K562 (cell line): ENCODE measurements around the gene PLXNB3. TPM values are rescaled to one million over a fixed set of nuclear protein-coding genes. Genes with fewer than 3 reads are reported as not detected.

Source experiments
- ATAC-seq: fragments of 200-7000 bp; cut with Tn5 transposase; 3 replicates; pipeline ENCODE4 v1.9.1; 2020; ENCODE audit warnings: moderate library complexity
- BruUV-seq: library from RNA; stranded (reverse); fragments of 400-500 nt; replicated peaks from 2 replicates; lab custom pipeline; 2021; lab: Mats Ljungman, UMichigan
- CTCF ChIA-PET: fragments of 300-600 bp; formaldehyde crosslinking; extraction: SDS; loops from one replicate; lab custom pipeline; 2021; ENCODE audit warnings: low intra/inter-chr PET ratio; lab: Yijun Ruan, JAX
- POLR2A ChIA-PET: fragments of 300-600, 350-650 bp; sonication (Branson Sonifier 250); formaldehyde crosslinking; extraction: SDS; loops from one replicate; lab custom pipeline; 2021; ENCODE audit warnings: antibody characterized with exemption, inconsistent platforms; lab: Yijun Ruan, JAX
- DNase-seq, 4 experiments: peaks; one replicate each; pipeline versions ENCODE4 v3.0.0 to v3.0.0-alpha.2; 2011 to 2018; ENCODE audit warnings: low spot score in 3 of 4, mixed read lengths in 3 of 4; ENCODE audit errors: extremely low read depth in 1 of 4
- FAIRE-seq: peaks from 2 replicates; lab custom pipeline; 2011; peaks lifted over from hg19 to GRCh38; lab: Jason Lieb, UNC
- H2AFZ ChIP-seq: 2 replicates; pipeline ENCODE4 v1.6.0; 2011; ENCODE audit warnings: low read depth, low read length, control low read depth, inconsistent platforms
- H3K27ac ChIP-seq: fragments of 200-600 bp; 3 replicates; pipeline ENCODE4 v1.8.0; 2011; ENCODE audit warnings: low read depth, mild to moderate bottlenecking, control low read depth, inconsistent platforms, low read length, moderate library complexity, mixed read lengths; ENCODE audit errors: extremely low read depth
- H3K27me3 ChIP-seq, 2 experiments: fragments of 300-600 bp in 1 of 2; 2 replicates in 1 of 2; 3 replicates in 1 of 2; pipeline versions ENCODE4 v1.6.0 to v1.8.0; 2011; ENCODE audit warnings: inconsistent platforms in 2 of 2, low read length in 2 of 2, mild to moderate bottlenecking in 1 of 2, mixed read lengths in 1 of 2, moderate library complexity in 1 of 2; ENCODE audit not compliant: control insufficient read depth in 2 of 2, insufficient read depth in 2 of 2
- H3K36me3 ChIP-seq: fragments of 300-600 bp; 3 replicates; pipeline ENCODE4 v1.8.0; 2011; ENCODE audit warnings: mild to moderate bottlenecking, low read length, inconsistent platforms; ENCODE audit not compliant: control insufficient read depth, insufficient read depth
- H3K4me1 ChIP-seq, 2 experiments: fragments of 200-600 bp in 1 of 2; replicated peaks in 1 of 2; 2 replicates in 1 of 2; 3 replicates in 1 of 2; pipeline versions ENCODE4 v1.5.1 to v1.8.0; 2011; ENCODE audit warnings: inconsistent platforms in 2 of 2, low read length in 2 of 2, mild to moderate bottlenecking in 1 of 2, mixed read lengths in 1 of 2, moderate library complexity in 1 of 2; ENCODE audit not compliant: control insufficient read depth in 2 of 2, insufficient read depth in 2 of 2
- H3K4me2 ChIP-seq: 2 replicates; pipeline ENCODE4 v1.6.1; 2011; ENCODE audit warnings: low read length, control low read depth, inconsistent platforms, mixed read lengths; ENCODE audit not compliant: insufficient read depth
- H3K4me3 ChIP-seq: fragments of 200-600 bp; sonication (generic), shearing (Covaris generic); 2 replicates; pipeline ENCODE4 v1.5.1; 2016; ENCODE audit warnings: control low read depth, inconsistent platforms
- H3K79me2 ChIP-seq: fragments of 200-600 bp; 3 replicates; pipeline ENCODE4 v1.8.0; 2011; ENCODE audit warnings: low read length, inconsistent platforms; ENCODE audit not compliant: control insufficient read depth, insufficient read depth
- H3K9ac ChIP-seq, 2 experiments: 2 replicates each; pipeline versions ENCODE4 v1.6.0 to v1.6.1; 2011; ENCODE audit warnings: low read depth in 2 of 2, low read length in 2 of 2, control low read depth in 1 of 2, inconsistent platforms in 1 of 2, mild to moderate bottlenecking in 1 of 2, mixed read lengths in 1 of 2; ENCODE audit not compliant: insufficient read depth in 1 of 2
- H3K9me1 ChIP-seq: one replicate; pipeline ENCODE4 v1.6.0; 2011; ENCODE audit warnings: inconsistent platforms, mild to moderate bottlenecking, low read length, moderate library complexity; ENCODE audit not compliant: control insufficient read depth, insufficient read depth
- H3K9me3 ChIP-seq: replicated peaks from 2 replicates; pipeline ENCODE4 v1.5.1; 2011; ENCODE audit warnings: low read depth, low read length, inconsistent platforms; ENCODE audit not compliant: control insufficient read depth, insufficient read depth
- H4K20me1 ChIP-seq: replicated peaks from 2 replicates; pipeline ENCODE4 v1.6.1; 2011; ENCODE audit warnings: low read length, inconsistent platforms, mixed read lengths; ENCODE audit not compliant: control insufficient read depth, insufficient read depth
- ARID1B ChIP-seq: fragments of 450-650 bp; IDR thresholded peaks from 2 replicates; pipeline ENCODE4 v1.6.1; 2016; ENCODE audit warnings: antibody characterized with exemption, mild to moderate bottlenecking, inconsistent platforms
- EWSR1 ChIP-seq: fragments of 450-650 bp; IDR thresholded peaks from 2 replicates; pipeline ENCODE4 v1.6.1; 2018; ENCODE audit warnings: borderline replicate concordance, mild to moderate bottlenecking, low read depth, moderate library complexity; ENCODE audit not compliant: partially characterized antibody
- FUS ChIP-seq: fragments of 200-400 bp; formaldehyde crosslinking; optimal IDR thresholded peaks from 2 replicates; pipeline ENCODE3; 2017; ENCODE audit warnings: low read depth, low read length
- GTF2F1 ChIP-seq: IDR thresholded peaks from 2 replicates; pipeline ENCODE4 v1.6.1; 2011; ENCODE audit warnings: low read depth, low read length, improper control_type of control experiment
- MAFF ChIP-seq: IDR thresholded peaks from 2 replicates; pipeline ENCODE4 v1.6.1; 2012; ENCODE audit warnings: low read length, improper control_type of control experiment
- NFIX ChIP-seq: fragments of 250-450 bp; sonication (Bioruptor Pico); IDR thresholded peaks from 2 replicates; pipeline ENCODE4 v1.4.0; 2020; ENCODE audit warnings: low read depth, mild to moderate bottlenecking, moderate library complexity
- POLR2G ChIP-seq: fragments of 200-400 bp; formaldehyde crosslinking; IDR thresholded peaks from 2 replicates; pipeline ENCODE4 v1.6.1; 2017; ENCODE audit warnings: low read depth, mild to moderate bottlenecking, antibody characterized with exemption, low read length, moderate library complexity
- RAD21 ChIP-seq, 2 experiments: fragments of 250-450 bp in 1 of 2; fragments of 450-650 bp in 1 of 2; sonication (Bioruptor Pico) in 1 of 2; formaldehyde crosslinking in 1 of 2; IDR thresholded peaks in 1 of 2; conservative IDR thresholded peaks in 1 of 2; 2 replicates each; pipeline versions ENCODE4 v1.4.0 to v1.8.0; 2020 to 2022; ENCODE audit warnings: mild to moderate bottlenecking in 2 of 2, moderate library complexity in 1 of 2
- RBFOX2 ChIP-seq: fragments of 200-400 bp; formaldehyde crosslinking; IDR thresholded peaks from 2 replicates; pipeline ENCODE4 v1.6.1; 2017; ENCODE audit warnings: low read depth, mild to moderate bottlenecking, low read length, moderate library complexity
- ZC3H11A ChIP-seq: IDR thresholded peaks from 2 replicates; pipeline ENCODE4 v1.6.1; 2012; ENCODE audit warnings: low read depth, low read length, improper control_type of control experiment
- WGBS: fragments of 100-300 bp; shearing (Covaris generic); methylation state at CpG from one replicate; pipeline ENCODE4 v1.1.6; 2016; ENCODE audit warnings: low coverage, mixed read lengths; ENCODE audit not compliant: insufficient coverage; ENCODE audit errors: missing lambda C conversion rate; 5-methylcytosine and 5-hydroxymethylcytosine counted together
- in situ Hi-C: fragments of 300-500 bp; cut with MboI; formaldehyde crosslinking; loops from 4 replicates; pipeline ENCODE4 v1.15.0; 2018; ENCODE audit warnings: inconsistent platforms, mixed read lengths
- intact Hi-C: fragments of 100-400 bp; cut with micrococcal nuclease; formaldehyde crosslinking; loops from 2 replicates; pipeline ENCODE4 v1.14.2; 2022
- polyA plus RNA-seq, 8 experiments: library from polyadenylated mRNA; depleted of rRNA in 4 of 8; stranded (reverse) in 5 of 8; unstranded in 3 of 8; fragments of >200 nt; fragmentation: Nextera tagmentation in 2 of 8; fragmentation: Illumina TruSeq in 1 of 8; extraction: Ambion mirVana in 2 of 8; extraction: Trizol in 1 of 8; gene quantifications; 2 replicates each; pipeline versions ENCODE4 v1.2.1 to v1.2.3, GENCODE V29; 2011 to 2014; ENCODE audit warnings: inconsistent platforms in 1 of 8, missing spikeins in 1 of 8
- total RNA-seq, 7 experiments: library from RNA; depleted of rRNA in 6 of 7; stranded (reverse); fragments of >200 nt in 6 of 7; fragmentation: Illumina TruSeq in 2 of 7; extraction: Trizol in 2 of 7; gene quantifications; 2 replicates each; pipeline versions ENCODE4 v1.2.1 to v1.2.3, GENCODE V29; 2011 to 2021; ENCODE audit warnings: low replicate concordance in 1 of 7
- TF ChIP-seq, protein P1 (sequence below): sonication (generic); formaldehyde crosslinking; IDR thresholded peaks from 2 replicates; pipeline ENCODE4 v1.8.1; 2023; ENCODE audit warnings: missing genetic modification reagents, mild to moderate bottlenecking, borderline replicate concordance

The PLXNB3 gene
- total and polyA plus RNA-seq, 9 of the 15 experiments (the other 6 are each of a cell fraction or from before 2014, with no cell fraction given) = 0.22 to 2.0 (median 1.4) TPM; not detected in 2

DNA sequence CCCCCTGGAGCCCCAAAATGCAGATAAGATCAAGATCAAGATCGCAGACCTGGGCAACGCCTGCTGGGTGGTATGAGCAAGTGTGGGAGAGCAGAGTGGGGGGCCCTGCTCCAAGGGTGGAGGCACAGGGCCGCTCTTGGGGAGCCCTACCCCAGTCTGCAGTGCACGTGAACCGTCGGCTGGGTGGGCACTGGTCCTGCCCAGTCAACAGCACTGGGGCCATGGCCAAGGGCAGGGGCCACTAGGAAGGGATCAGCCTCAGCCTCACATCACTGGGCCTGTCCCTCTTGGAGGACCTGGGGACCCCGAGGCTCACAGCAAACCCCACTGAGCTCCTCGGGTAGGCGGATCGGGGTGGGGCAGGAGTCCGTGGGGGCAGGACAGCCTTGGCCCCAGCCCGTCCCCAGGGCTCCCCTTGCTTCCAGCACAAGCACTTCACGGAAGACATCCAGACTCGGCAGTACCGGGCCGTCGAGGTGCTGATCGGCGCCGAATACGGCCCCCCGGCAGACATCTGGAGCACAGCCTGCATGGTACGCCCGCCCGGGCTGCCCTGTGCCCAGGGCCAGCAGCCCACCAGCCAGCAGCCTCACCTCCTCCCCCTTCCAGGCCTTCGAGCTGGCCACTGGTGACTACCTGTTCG, 20.4 kb downstream of the PLXNB3 start:
- TF ChIP-seq RAD21 (CRISPR knock-in tag; conservative IDR thresholded peaks at IDR 0.05 in 1 of 2, IDR thresholded peaks at IDR 0.05 in 1 of 2) = no peak
- TF ChIP-seq RBFOX2 = peak; percentile 52
- no peak for TF ChIP-seq EWSR1
- TF ChIP-seq ZC3H11A = no peak
- no peak for TF ChIP-seq NFIX (CRISPR knock-in tag)
- TF ChIP-seq GTF2F1 = no peak
- TF ChIP-seq FUS = no peak
- TF ChIP-seq, protein P1, sequence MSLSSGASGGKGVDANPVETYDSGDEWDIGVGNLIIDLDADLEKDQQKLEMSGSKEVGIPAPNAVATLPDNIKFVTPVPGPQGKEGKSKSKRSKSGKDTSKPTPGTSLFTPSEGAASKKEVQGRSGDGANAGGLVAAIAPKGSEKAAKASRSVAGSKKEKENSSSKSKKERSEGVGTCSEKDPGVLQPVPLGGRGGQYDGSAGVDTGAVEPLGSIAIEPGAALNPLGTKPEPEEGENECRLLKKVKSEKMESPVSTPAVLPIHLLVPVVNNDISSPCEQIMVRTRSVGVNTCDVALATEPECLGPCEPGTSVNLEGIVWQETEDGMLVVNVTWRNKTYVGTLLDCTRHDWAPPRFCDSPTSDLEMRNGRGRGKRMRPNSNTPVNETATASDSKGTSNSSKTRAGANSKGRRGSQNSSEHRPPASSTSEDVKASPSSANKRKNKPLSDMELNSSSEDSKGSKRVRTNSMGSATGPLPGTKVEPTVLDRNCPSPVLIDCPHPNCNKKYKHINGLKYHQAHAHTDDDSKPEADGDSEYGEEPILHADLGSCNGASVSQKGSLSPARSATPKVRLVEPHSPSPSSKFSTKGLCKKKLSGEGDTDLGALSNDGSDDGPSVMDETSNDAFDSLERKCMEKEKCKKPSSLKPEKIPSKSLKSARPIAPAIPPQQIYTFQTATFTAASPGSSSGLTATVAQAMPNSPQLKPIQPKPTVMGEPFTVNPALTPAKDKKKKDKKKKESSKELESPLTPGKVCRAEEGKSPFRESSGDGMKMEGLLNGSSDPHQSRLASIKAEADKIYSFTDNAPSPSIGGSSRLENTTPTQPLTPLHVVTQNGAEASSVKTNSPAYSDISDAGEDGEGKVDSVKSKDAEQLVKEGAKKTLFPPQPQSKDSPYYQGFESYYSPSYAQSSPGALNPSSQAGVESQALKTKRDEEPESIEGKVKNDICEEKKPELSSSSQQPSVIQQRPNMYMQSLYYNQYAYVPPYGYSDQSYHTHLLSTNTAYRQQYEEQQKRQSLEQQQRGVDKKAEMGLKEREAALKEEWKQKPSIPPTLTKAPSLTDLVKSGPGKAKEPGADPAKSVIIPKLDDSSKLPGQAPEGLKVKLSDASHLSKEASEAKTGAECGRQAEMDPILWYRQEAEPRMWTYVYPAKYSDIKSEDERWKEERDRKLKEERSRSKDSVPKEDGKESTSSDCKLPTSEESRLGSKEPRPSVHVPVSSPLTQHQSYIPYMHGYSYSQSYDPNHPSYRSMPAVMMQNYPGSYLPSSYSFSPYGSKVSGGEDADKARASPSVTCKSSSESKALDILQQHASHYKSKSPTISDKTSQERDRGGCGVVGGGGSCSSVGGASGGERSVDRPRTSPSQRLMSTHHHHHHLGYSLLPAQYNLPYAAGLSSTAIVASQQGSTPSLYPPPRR (CRISPR knock-in tag) = no peak
- TF ChIP-seq ARID1B = no peak
- no peak for TF ChIP-seq MAFF
- 0 out of 2 replicates have a peak, but pooled peaks have one; percentile 51 for TF ChIP-seq POLR2G
- H3K4me1 ChIP-seq = peaks cover 0 to 52% of the 10 kb centered on the region in 2 experiments; a peak in 2 of 5 replicates
- CTCF ChIA-PET = no interaction called here
- no peaks in the 10 kb centered on the region for H3K27me3 ChIP-seq
- no TSS peak for BruUV-seq
- peaks cover 50% of the 10 kb centered on the region; the same call in 2 of the 3 replicates for H3K36me3 ChIP-seq
- H3K4me2 ChIP-seq = no peak overlapping the region
- intact Hi-C loops (no loop called here), in situ Hi-C loops (no loop called here)
- POLR2A ChIA-PET = interaction anchor here (1.3 kb wide), 1 partner anchor 10 kb away, joined by 3 read pairs; the partner anchor contains the start of genes IDH3G and SSR4
- no peak for FAIRE-seq
- H2AFZ ChIP-seq = no peak overlapping the region
- no peak overlapping the region for H3K4me3 ChIP-seq
- H4K20me1 ChIP-seq = no peaks in the 10 kb centered on the region
- WGBS = 88% methylated on average over 7 of the region's 27 CpGs
- peaks cover 5% of the 10 kb centered on the region for H3K9me1 ChIP-seq
- H3K79me2 ChIP-seq = no peaks in the 10 kb centered on the region
- no peak overlapping the region for H3K27ac ChIP-seq
- DNase-seq = no peak
- H3K9ac ChIP-seq = no peak overlapping the region
- no peaks in the 10 kb centered on the region for H3K9me3 ChIP-seq
- ATAC-seq = no peak
